H9 (cell line): ENCODE measurements around the gene RPS19BP1. TPM values are rescaled to one million over a fixed set of nuclear protein-coding genes. Genes with fewer than 3 reads are reported as not detected.

Experiments used
- DNase-seq: peaks from one replicate; pipeline ENCODE4 v3.0.0-alpha.2; 2017
- H2AFZ ChIP-seq: one replicate; pipeline ENCODE4 v1.6.1; 2013; ENCODE audit warnings: mild to moderate bottlenecking, low read length, control low read depth, moderate library complexity
- H2AK5ac ChIP-seq: 2 replicates; pipeline ENCODE4 v1.6.1; 2013; ENCODE audit warnings: low read length, control low read depth, mixed read lengths; ENCODE audit not compliant: insufficient read length
- H2BK120ac ChIP-seq: one replicate; pipeline ENCODE4 v1.6.1; 2013; ENCODE audit warnings: low read depth, mild to moderate bottlenecking, low read length, control low read depth, inconsistent platforms; ENCODE audit not compliant: poor library complexity, severe bottlenecking
- H2BK12ac ChIP-seq: 2 replicates; pipeline ENCODE4 v1.6.1; 2013; ENCODE audit warnings: low read length, control low read depth, mixed read lengths, low read depth; ENCODE audit not compliant: insufficient read length
- H2BK15ac ChIP-seq: 2 replicates; pipeline ENCODE4 v1.6.1; 2013; ENCODE audit warnings: low read depth, low read length, control low read depth
- H2BK20ac ChIP-seq: one replicate; pipeline ENCODE4 v1.6.1; 2013; ENCODE audit warnings: low read depth, mild to moderate bottlenecking, low read length, control low read depth, inconsistent platforms; ENCODE audit not compliant: poor library complexity, severe bottlenecking
- H2BK5ac ChIP-seq: 2 replicates; pipeline ENCODE4 v1.6.1; 2013; ENCODE audit warnings: low read length, control low read depth, mixed read lengths; ENCODE audit not compliant: insufficient read length
- H3K14ac ChIP-seq: 2 replicates; pipeline ENCODE4 v1.6.1; 2013; ENCODE audit warnings: low read length, control low read depth; ENCODE audit not compliant: insufficient read depth
- H3K18ac ChIP-seq: 2 replicates; pipeline ENCODE4 v1.6.1; 2013; ENCODE audit warnings: low read depth, mild to moderate bottlenecking, mixed read lengths, low read length, control low read depth; ENCODE audit not compliant: insufficient read length
- H3K23ac ChIP-seq: 2 replicates; pipeline ENCODE4 v1.6.1; 2013; ENCODE audit warnings: low read length, control low read depth, mixed read lengths, low read depth; ENCODE audit not compliant: insufficient read length
- H3K23me2 ChIP-seq: 2 replicates; pipeline ENCODE4 v1.6.1; 2013; ENCODE audit warnings: low read depth, mild to moderate bottlenecking, mixed read lengths, low read length, control low read depth; ENCODE audit not compliant: insufficient read length, poor library complexity, severe bottlenecking
- H3K27ac ChIP-seq: 2 replicates; pipeline ENCODE4 v1.5.1; 2013; ENCODE audit warnings: low read length, control low read depth, mixed read lengths, low read depth; ENCODE audit not compliant: insufficient read length
- H3K27me3 ChIP-seq: 2 replicates; pipeline ENCODE4 v1.6.1; 2013; ENCODE audit warnings: low read length, control low read depth, inconsistent platforms; ENCODE audit not compliant: insufficient read depth
- H3K4ac ChIP-seq: 2 replicates; pipeline ENCODE4 v1.6.1; 2013; ENCODE audit warnings: low read depth, mild to moderate bottlenecking, control low read depth, inconsistent platforms, low read length, moderate library complexity
- H3K4me1 ChIP-seq: 2 replicates; pipeline ENCODE4 v1.6.1; 2013; ENCODE audit warnings: low read length, control low read depth, inconsistent platforms; ENCODE audit not compliant: insufficient read depth
- H3K4me2 ChIP-seq: 2 replicates; pipeline ENCODE4 v1.6.1; 2013; ENCODE audit warnings: low read length, control low read depth, mixed read lengths; ENCODE audit not compliant: insufficient read length, insufficient read depth
- H3K56ac ChIP-seq: 2 replicates; pipeline ENCODE4 v1.6.1; 2013; ENCODE audit warnings: low read depth, mild to moderate bottlenecking, mixed read lengths, low read length, control low read depth; ENCODE audit not compliant: insufficient read length
- H3K79me1 ChIP-seq: 2 replicates; pipeline ENCODE4 v1.6.1; 2013; ENCODE audit warnings: low read depth, mild to moderate bottlenecking, moderate library complexity, low read length, control low read depth, inconsistent platforms; ENCODE audit not compliant: insufficient read depth, poor library complexity, severe bottlenecking
- H3K79me2 ChIP-seq: 2 replicates; pipeline ENCODE4 v1.6.1; 2013; ENCODE audit warnings: low read length, control low read depth, inconsistent platforms; ENCODE audit not compliant: insufficient read depth
- H3K9ac ChIP-seq: 2 replicates; pipeline ENCODE4 v1.6.1; 2013; ENCODE audit warnings: low read length, control low read depth, mixed read lengths; ENCODE audit not compliant: insufficient read length; ENCODE audit errors: extremely low read depth
- H3K9me3 ChIP-seq: one replicate; pipeline ENCODE4 v1.6.1; 2013; ENCODE audit warnings: low read depth, low read length, inconsistent platforms; ENCODE audit not compliant: control insufficient read depth
- H3T11ph ChIP-seq: one replicate; pipeline ENCODE4 v1.6.1; 2013; ENCODE audit warnings: mild to moderate bottlenecking, low read length, control low read depth, inconsistent platforms
- H4K20me1 ChIP-seq: one replicate; pipeline ENCODE4 v1.6.1; 2013; ENCODE audit not compliant: control insufficient read depth, insufficient read length, insufficient read depth
- H4K5ac ChIP-seq: 2 replicates; pipeline ENCODE4 v1.6.1; 2013; ENCODE audit warnings: low read depth, mild to moderate bottlenecking, mixed read lengths, low read length, control low read depth; ENCODE audit not compliant: insufficient read length
- H4K8ac ChIP-seq: replicated peaks from 2 replicates; pipeline ENCODE4 v1.6.1; 2013; ENCODE audit warnings: low read length, control low read depth, mixed read lengths, low read depth; ENCODE audit not compliant: insufficient read length
- H4K91ac ChIP-seq: 2 replicates; pipeline ENCODE4 v1.6.1; 2013; ENCODE audit warnings: low read depth, mild to moderate bottlenecking, moderate library complexity, mixed read lengths, low read length, control low read depth; ENCODE audit not compliant: insufficient read length
- H3K27ac Mint-ChIP-seq, 3 experiments: 2 replicates in 2 of 3; 3 replicates in 1 of 3; pipeline ENCODE4 v1.8.0; 2020 to 2021; ENCODE audit warnings: mixed read lengths in 3 of 3, mild to moderate bottlenecking in 1 of 3, moderate library complexity in 1 of 3
- H3K27me3 Mint-ChIP-seq: 2 replicates; pipeline ENCODE4 v1.8.0; 2021; ENCODE audit warnings: low read depth, mild to moderate bottlenecking, moderate library complexity, mixed read lengths
- H3K36me3 Mint-ChIP-seq, 3 experiments: 2 replicates in 2 of 3; 3 replicates in 1 of 3; pipeline ENCODE4 v1.8.0; 2020 to 2021; ENCODE audit warnings: low read depth in 3 of 3, mixed read lengths in 3 of 3; ENCODE audit not compliant: insufficient read depth in 1 of 3
- H3K4me1 Mint-ChIP-seq, 2 experiments: 2 replicates each; pipeline ENCODE4 v1.8.0; 2020; ENCODE audit warnings: mixed read lengths in 2 of 2
- H3K4me3 Mint-ChIP-seq, 2 experiments: 2 replicates in 1 of 2; 3 replicates in 1 of 2; pipeline ENCODE4 v1.8.0; 2020 to 2021; ENCODE audit warnings: mild to moderate bottlenecking in 2 of 2, mixed read lengths in 2 of 2, moderate library complexity in 1 of 2
- H3K9me3 Mint-ChIP-seq, 2 experiments: 2 replicates in 1 of 2; 3 replicates in 1 of 2; pipeline ENCODE4 v1.8.0; 2020; ENCODE audit warnings: mild to moderate bottlenecking in 2 of 2, mixed read lengths in 2 of 2, moderate library complexity in 1 of 2
- WGBS: extraction: QIAGEN DNeasy Blood & Tissue Kit; methylation state at CpG from one replicate; pipeline ENCODE4 v1.1.7; 2013; ENCODE audit warnings: missing lambda C conversion rate, low lambda C conversion rate, mixed read lengths; ENCODE audit not compliant: insufficient read length; ENCODE audit errors: extremely low coverage; 5-methylcytosine and 5-hydroxymethylcytosine counted together
- long read RNA-seq: library from polyadenylated mRNA; unstranded; transcript quantifications from one replicate; pipeline ENCODE4 v2.0.0, GENCODE V29; 2020
- total RNA-seq: library from RNA; stranded (reverse); gene quantifications from 2 replicates; pipeline ENCODE4 v1.2.1, GENCODE V29; 2021
- TF ChIP-seq, protein P1 (sequence below): fragments of 200-600 bp; sonication (generic); conservative IDR thresholded peaks from 3 replicates; pipeline ENCODE4 v1.8.0; 2021; ENCODE audit warnings: antibody characterized with exemption, mild to moderate bottlenecking

RPS19BP1 gene, protein sequence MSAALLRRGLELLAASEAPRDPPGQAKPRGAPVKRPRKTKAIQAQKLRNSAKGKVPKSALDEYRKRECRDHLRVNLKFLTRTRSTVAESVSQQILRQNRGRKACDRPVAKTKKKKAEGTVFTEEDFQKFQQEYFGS
- total RNA-seq, result 65.0 and 72.2 TPM in 2 replicates
- long read RNA-seq, transcript RPS19BP1-201 (4 exons, 927 nt), result major isoform, 57 of 65 reads
- long read RNA-seq, partial matches to known transcripts, result 1 of 65 reads
- long read RNA-seq, other reads (novel, unspliced or antisense), result 3 of 65 reads

DNA sequence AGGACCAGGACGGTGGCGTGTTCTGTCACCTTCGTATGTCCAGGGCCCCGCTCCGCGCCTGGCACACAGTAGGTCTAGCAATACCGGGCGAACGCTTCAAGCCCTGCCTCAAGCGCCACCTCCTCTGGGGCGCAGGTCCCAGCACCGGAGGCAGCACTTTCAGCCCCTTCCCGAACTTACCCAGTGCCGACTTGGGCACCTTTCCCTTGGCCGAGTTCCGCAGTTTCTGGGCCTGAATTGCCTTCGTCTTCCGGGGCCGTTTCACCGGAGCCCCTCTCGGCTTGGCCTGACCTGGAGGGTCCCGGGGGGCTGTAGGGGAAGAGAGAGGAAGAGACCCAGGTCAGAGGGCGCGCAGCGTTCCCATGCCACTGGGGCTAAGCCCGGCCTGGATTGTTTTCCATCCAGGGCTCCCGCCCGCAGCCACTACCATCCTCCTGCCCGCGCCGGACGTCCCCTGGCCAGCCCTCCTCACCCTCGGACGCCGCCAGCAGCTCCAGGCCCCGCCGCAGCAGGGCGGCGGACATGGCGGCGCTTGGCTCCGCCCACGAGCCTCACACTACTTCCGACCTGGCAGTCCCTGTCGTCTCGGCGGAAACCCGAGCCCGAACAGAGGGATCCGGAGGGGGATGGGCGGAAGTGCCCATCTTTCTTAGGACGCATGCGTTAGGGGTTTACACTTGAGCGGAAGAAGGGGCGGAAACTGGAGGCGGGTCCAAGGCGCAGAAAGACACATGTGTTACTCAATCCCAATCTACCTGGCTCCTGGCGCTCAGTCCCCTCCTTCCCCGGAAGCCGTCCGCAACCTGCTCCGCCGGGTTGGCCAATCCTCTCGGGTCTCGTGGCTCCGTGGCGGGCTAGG lies at the start of gene RPS19BP1:
RPS19BP1 (minus strand) TSS at position 534 of the 859 bp plus-strand sequence; CDS start at position 524, 10 bp downstream.
- Histone ChIP-seq H4K8ac (no peak within 1 kb of the TSS), H3K23me2 (peaks cover 6% of the 10 kb centered on the region), H2BK12ac (no peak within 1 kb of the TSS), H2AFZ (no peak within 1 kb of the TSS), H3K27me3 (no peaks in the 10 kb centered on the region), H3K14ac (peak within 1 kb of the TSS; percentile 85), H3K79me1 (no peaks in the 10 kb centered on the region), H3K4me1 (peaks cover 3% of the 10 kb centered on the region; the same call in 1 of the 2 replicates), H2BK20ac (no peak within 1 kb of the TSS), H3K9me3 (no peaks in the 10 kb centered on the region), H3K9ac (peak within 1 kb of the TSS; percentile 46), H2BK120ac (no peak within 1 kb of the TSS), H3K4me2 (peak within 1 kb of the TSS; percentile 65), H4K5ac (no peak within 1 kb of the TSS), H3K4ac (no peak within 1 kb of the TSS), H3K27ac (no peak within 1 kb of the TSS), H2AK5ac (no peak within 1 kb of the TSS), H3K23ac (no peak within 1 kb of the TSS), H3K79me2 (peaks cover 2% of the 10 kb centered on the region; the same call in 1 of the 2 replicates), H2BK15ac (no peak within 1 kb of the TSS), H4K20me1 (no peaks in the 10 kb centered on the region), H4K91ac (no peak within 1 kb of the TSS), H3K18ac (no peak within 1 kb of the TSS), H3T11ph (no peak within 1 kb of the TSS), H3K56ac (no peak within 1 kb of the TSS), H2BK5ac (no peak within 1 kb of the TSS)
- H3K27me3 Mint-ChIP-seq, result no peaks in the 10 kb centered on the region; the same call in 1 of the 2 replicates
- H3K4me3 Mint-ChIP-seq, result peak within 1 kb of the TSS; percentile 90
- DNase-seq, result peak; percentile 100
- H3K27ac Mint-ChIP-seq, result peak within 1 kb of the TSS; percentile 62 to 92 (median 88); a peak in 5 of 7 replicates
- peaks cover 43 to 60% of the 10 kb centered on the region in 2 experiments for H3K4me1 Mint-ChIP-seq
- no CpG with 5 or more reads among the region's 67 CpGs for WGBS
- TF ChIP-seq, protein P1, sequence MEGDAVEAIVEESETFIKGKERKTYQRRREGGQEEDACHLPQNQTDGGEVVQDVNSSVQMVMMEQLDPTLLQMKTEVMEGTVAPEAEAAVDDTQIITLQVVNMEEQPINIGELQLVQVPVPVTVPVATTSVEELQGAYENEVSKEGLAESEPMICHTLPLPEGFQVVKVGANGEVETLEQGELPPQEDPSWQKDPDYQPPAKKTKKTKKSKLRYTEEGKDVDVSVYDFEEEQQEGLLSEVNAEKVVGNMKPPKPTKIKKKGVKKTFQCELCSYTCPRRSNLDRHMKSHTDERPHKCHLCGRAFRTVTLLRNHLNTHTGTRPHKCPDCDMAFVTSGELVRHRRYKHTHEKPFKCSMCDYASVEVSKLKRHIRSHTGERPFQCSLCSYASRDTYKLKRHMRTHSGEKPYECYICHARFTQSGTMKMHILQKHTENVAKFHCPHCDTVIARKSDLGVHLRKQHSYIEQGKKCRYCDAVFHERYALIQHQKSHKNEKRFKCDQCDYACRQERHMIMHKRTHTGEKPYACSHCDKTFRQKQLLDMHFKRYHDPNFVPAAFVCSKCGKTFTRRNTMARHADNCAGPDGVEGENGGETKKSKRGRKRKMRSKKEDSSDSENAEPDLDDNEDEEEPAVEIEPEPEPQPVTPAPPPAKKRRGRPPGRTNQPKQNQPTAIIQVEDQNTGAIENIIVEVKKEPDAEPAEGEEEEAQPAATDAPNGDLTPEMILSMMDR, result no peak
- H3K36me3 Mint-ChIP-seq, result peaks cover 6 to 34% (median 33%) of the 10 kb centered on the region in 3 experiments
- no peaks in the 10 kb centered on the region; a peak in 1 of 5 replicates for H3K9me3 Mint-ChIP-seq
